HG03095 (cell line): Measurements from ENCODE around the gene DHX57.

Source experiments
- ATAC-seq: cut with Tn5 transposase; IDR thresholded peaks from one replicate; pipeline ENCODE4 v1.9.1; 2021; ENCODE audit warnings: moderate library complexity; ENCODE audit not compliant: unreplicated experiment

The DHX57 gene

GRCh38 chr2:38751596-38752410, 123.9 kb downstream of the DHX57 start:
- no peak for ATAC-seq

- peak; percentile 70 for ATAC-seq
These were observed 124.7 kb downstream of the DHX57 start, which contains the start of gene SRSF7 for GRCh38 chr2:38750891-38751595. Gene SRSF7 (minus strand): TSS chr2:38751361. CDS start chr2:38751256, 105 bp downstream.

GRCh38 chr2:38750011-38750890, 125.5 kb downstream of the DHX57 start:
- ATAC-seq = peak; percentile 35

- ATAC-seq = no peak
These were observed 126.6 kb downstream of the DHX57 start for GRCh38 chr2:38748943-38749804.

GRCh38 chr2:38748391-38748790, 127.3 kb downstream of the DHX57 start:
- no peak for ATAC-seq

- no peak for ATAC-seq
These were observed 127.9 kb downstream of the DHX57 start for GRCh38 chr2:38747819-38748218.
